SIG-M5 (cell line): ENCODE measurements around the gene BRD8.

Experiments
- DNase-seq: peaks from one replicate; lab custom pipeline; 2025; lab: John Stamatoyannopoulos, UW

The BRD8 gene

GRCh38 chr5:138096997-138097828 is 81.2 kb downstream of the BRD8 start:
- DNase-seq = no peak

GRCh38 chr5:138096363-138096762 is 82.1 kb downstream of the BRD8 start:
- DNase-seq = no peak

- DNase-seq = no peak
Observed at GRCh38 chr5:138095100-138095907, 83.1 kb downstream of the BRD8 start.

- DNase-seq = no peak
Observed at GRCh38 chr5:138093036-138093435, 85.4 kb downstream of the BRD8 start.

GRCh38 chr5:138092301-138092700 is 86.1 kb downstream of the BRD8 start:
- DNase-seq = no peak

GRCh38 chr5:138091685-138092084 is 86.7 kb downstream of the BRD8 start:
- no peak for DNase-seq
